Calu3 (cell line): ENCODE results near the gene SERPINA5. TPM values are rescaled to one million over a fixed set of nuclear protein-coding genes. Genes with fewer than 3 reads are reported as not detected.
A peak's percentile ranks its signal among the peaks of the same experiment; 100 is the strongest.

Experiments used
- BruUV-seq: library from RNA; stranded (reverse); fragments of 400-500 nt; replicated peaks from 2 replicates; lab custom pipeline; 2021; lab: Mats Ljungman, UMichigan
- CTCF ChIA-PET: fragments of 300-600 bp; sonication (Branson Sonifier 250); formaldehyde crosslinking; loops from one replicate; lab custom pipeline; 2022; ENCODE audit warnings: antibody characterized with exemption; lab: Charles Lee
- DNase-seq: peaks from one replicate; pipeline ENCODE4 v3.0.0; 2022
- H3K27ac Mint-ChIP-seq: one replicate; pipeline ENCODE4 v1.8.0; 2022; ENCODE audit warnings: mixed read lengths; ENCODE audit not compliant: unreplicated experiment
- H3K27me3 Mint-ChIP-seq: one replicate; pipeline ENCODE4 v1.8.0; 2022; ENCODE audit warnings: mixed read lengths; ENCODE audit not compliant: unreplicated experiment
- H3K36me3 Mint-ChIP-seq: one replicate; pipeline ENCODE4 v1.8.0; 2022; ENCODE audit warnings: mild to moderate bottlenecking, moderate library complexity, mixed read lengths; ENCODE audit not compliant: insufficient read depth, unreplicated experiment
- H3K4me1 Mint-ChIP-seq: one replicate; pipeline ENCODE4 v1.8.0; 2022; ENCODE audit warnings: mild to moderate bottlenecking, low read depth, mixed read lengths; ENCODE audit not compliant: unreplicated experiment
- H3K4me3 Mint-ChIP-seq: one replicate; pipeline ENCODE4 v1.8.0; 2022; ENCODE audit warnings: mild to moderate bottlenecking, low read depth, moderate library complexity, mixed read lengths; ENCODE audit not compliant: unreplicated experiment
- H3K9me3 Mint-ChIP-seq: one replicate; pipeline ENCODE4 v1.8.0; 2022; ENCODE audit warnings: low read depth, mixed read lengths; ENCODE audit not compliant: unreplicated experiment
- intact Hi-C: fragments of 100-400 bp; cut with micrococcal nuclease; formaldehyde crosslinking; loops from one replicate; pipeline ENCODE4 v1.10.0; 2022; ENCODE audit not compliant: unreplicated experiment
- total RNA-seq: library from RNA; stranded (reverse); gene quantifications from 2 replicates; pipeline ENCODE4 v1.2.3, GENCODE V29; 2022
- TF ChIP-seq, protein P1 (sequence below): fragments of 200-600 bp; IDR thresholded peaks from one replicate; pipeline ENCODE4 v1.8.0; 2022; ENCODE audit warnings: antibody characterized with exemption; ENCODE audit not compliant: unreplicated experiment

Gene SERPINA5
- total RNA-seq, 1 experiment from 2014 or later = 20.7 TPM

DNA sequence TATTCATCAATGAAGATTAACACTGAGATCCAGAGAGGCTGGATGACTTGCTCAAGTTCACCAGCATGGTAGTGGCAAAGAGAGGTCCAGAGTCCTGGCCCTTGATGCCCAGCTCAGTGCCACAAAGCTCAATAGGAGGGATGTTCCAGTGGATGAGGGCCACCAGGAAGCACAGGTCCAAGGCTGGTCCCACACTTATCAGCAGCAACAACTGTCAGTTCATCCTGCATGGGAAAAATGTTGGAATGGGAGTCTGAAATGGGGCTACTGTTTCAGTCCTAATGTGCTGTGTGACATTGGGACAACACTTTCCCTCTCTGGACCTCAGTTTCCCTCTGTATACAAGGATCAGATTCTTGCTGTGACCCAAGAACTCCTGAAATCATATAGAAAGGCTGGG, 11.2 kb downstream of the SERPINA5 start:
- TSS peak; percentile 34 for BruUV-seq
- intact Hi-C loops = no loop called here
- H3K4me3 Mint-ChIP-seq = no peak overlapping the region
- DNase-seq = no peak
- TF ChIP-seq, protein P1, sequence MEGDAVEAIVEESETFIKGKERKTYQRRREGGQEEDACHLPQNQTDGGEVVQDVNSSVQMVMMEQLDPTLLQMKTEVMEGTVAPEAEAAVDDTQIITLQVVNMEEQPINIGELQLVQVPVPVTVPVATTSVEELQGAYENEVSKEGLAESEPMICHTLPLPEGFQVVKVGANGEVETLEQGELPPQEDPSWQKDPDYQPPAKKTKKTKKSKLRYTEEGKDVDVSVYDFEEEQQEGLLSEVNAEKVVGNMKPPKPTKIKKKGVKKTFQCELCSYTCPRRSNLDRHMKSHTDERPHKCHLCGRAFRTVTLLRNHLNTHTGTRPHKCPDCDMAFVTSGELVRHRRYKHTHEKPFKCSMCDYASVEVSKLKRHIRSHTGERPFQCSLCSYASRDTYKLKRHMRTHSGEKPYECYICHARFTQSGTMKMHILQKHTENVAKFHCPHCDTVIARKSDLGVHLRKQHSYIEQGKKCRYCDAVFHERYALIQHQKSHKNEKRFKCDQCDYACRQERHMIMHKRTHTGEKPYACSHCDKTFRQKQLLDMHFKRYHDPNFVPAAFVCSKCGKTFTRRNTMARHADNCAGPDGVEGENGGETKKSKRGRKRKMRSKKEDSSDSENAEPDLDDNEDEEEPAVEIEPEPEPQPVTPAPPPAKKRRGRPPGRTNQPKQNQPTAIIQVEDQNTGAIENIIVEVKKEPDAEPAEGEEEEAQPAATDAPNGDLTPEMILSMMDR = no peak
- no peaks in the 10 kb centered on the region for H3K9me3 Mint-ChIP-seq
- peaks cover 27% of the 10 kb centered on the region for H3K36me3 Mint-ChIP-seq
- no peak overlapping the region for H3K27ac Mint-ChIP-seq
- CTCF ChIA-PET = no interaction called here
- no peaks in the 10 kb centered on the region for H3K27me3 Mint-ChIP-seq
- peaks cover 37% of the 10 kb centered on the region for H3K4me1 Mint-ChIP-seq

DNA sequence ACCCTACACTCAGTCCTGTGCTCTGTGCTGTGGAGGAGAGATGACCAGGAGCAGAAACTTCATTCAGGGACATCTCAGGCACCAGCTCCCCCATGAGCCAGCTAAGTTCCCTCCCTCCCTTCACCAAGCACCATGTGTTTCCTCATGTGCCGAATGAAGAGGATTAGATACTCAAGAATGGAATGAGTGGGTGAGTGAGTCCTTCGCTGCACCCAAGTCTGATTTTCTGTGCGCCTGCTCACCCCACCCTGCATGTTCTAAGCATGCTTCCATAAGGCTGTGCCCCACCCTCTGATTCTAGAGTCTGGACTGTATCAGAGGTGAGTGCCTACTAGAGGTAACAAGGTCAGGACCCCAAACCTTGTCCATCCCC, 12.1 kb downstream of the SERPINA5 start:
- Mint-ChIP-seq H3K27me3 (no peaks in the 10 kb centered on the region), H3K9me3 (no peaks in the 10 kb centered on the region), H3K4me3 (no peak overlapping the region), H3K36me3 (peaks cover 35% of the 10 kb centered on the region), H3K27ac (no peak overlapping the region), H3K4me1 (peaks cover 46% of the 10 kb centered on the region)
- DNase-seq = no peak
- TF ChIP-seq, protein P1 = no peak
- BruUV-seq = no TSS peak
- intact Hi-C loops = no loop called here
- CTCF ChIA-PET = no interaction called here

DNA sequence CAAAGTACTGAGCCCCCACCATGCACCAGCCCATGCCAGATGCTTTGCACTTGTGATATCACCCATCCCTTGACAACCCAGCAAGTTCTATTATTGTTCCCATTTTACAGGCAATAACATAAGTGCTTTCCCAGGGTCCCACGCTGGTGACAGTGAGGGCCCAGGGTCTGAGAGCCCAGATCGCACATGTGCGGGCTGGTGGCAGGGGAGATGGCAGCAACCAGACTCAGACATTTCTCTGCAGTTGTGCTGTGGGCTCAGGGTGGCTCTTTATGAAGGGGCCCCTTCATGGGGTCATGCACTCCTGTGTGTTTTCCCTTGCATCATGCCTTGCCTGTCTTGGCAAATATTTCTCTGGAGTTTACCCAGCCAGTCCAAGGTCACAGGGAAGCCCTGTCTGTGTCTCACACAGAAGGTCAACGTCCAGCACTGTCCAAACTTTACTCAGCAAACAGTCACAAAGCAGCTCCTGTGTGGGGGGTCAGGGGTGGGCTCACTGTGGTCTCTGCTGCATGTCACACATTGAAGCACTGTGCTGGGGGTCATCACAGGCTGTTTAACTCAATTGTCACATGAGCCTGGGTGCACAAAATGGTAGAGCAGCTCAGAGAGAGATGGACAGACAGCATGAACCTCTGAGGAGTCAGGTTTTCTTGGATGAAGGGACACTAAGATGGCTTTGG, 12.7 kb downstream of the SERPINA5 start:
- BruUV-seq = no TSS peak
- CTCF ChIA-PET = no interaction called here
- H3K27me3 Mint-ChIP-seq = no peaks in the 10 kb centered on the region
- H3K4me1 Mint-ChIP-seq = peaks cover 51% of the 10 kb centered on the region
- H3K9me3 Mint-ChIP-seq = no peaks in the 10 kb centered on the region
- H3K36me3 Mint-ChIP-seq = peaks cover 40% of the 10 kb centered on the region
- no peak overlapping the region for H3K4me3 Mint-ChIP-seq
- H3K27ac Mint-ChIP-seq = no peak overlapping the region
- intact Hi-C loops = no loop called here
- TF ChIP-seq, protein P1 = no peak
- no peak for DNase-seq

DNA sequence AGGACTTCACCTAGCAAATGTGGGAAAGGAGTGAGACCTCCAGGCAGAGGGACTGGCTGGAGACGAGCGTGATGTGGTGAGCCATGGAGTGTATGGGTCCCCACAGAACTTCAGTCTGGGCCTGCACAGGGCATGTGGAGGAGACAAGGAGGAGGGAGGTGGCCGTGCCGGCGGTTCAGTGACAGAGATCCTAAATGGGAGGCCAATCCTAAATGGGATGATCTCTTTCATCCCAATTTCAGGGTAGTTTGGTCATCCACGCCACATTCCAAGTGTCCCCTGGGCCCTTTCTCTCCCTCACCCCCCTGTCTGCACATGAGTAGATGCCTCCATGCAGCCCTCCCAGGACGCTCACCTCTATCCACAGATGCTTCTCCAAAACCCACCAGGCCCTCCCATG, 13.2 kb downstream of the SERPINA5 start:
- peaks cover 57% of the 10 kb centered on the region for H3K4me1 Mint-ChIP-seq
- CTCF ChIA-PET = no interaction called here
- intact Hi-C loops = no loop called here
- BruUV-seq = no TSS peak
- TF ChIP-seq, protein P1 = no peak
- DNase-seq = no peak
- H3K27ac Mint-ChIP-seq = no peak overlapping the region
- peaks cover 46% of the 10 kb centered on the region for H3K36me3 Mint-ChIP-seq
- H3K9me3 Mint-ChIP-seq = no peaks in the 10 kb centered on the region
- H3K27me3 Mint-ChIP-seq = no peaks in the 10 kb centered on the region
- no peak overlapping the region for H3K4me3 Mint-ChIP-seq
